ENCODE data around the gene XCR1. TPM values are rescaled to one million over a fixed set of nuclear protein-coding genes. Genes with fewer than 3 reads are reported as not detected.

XCR1 gene
- total RNA-seq, 1 donor, result not detected

GRCh38 chr3:45984331-45985312, 42.7 kb downstream of the XCR1 start:
- H3K4me3 ChIP-seq (ENCODE audit: low read depth, low read length), result no peak overlapping the region
- TF ChIP-seq, protein P1, sequence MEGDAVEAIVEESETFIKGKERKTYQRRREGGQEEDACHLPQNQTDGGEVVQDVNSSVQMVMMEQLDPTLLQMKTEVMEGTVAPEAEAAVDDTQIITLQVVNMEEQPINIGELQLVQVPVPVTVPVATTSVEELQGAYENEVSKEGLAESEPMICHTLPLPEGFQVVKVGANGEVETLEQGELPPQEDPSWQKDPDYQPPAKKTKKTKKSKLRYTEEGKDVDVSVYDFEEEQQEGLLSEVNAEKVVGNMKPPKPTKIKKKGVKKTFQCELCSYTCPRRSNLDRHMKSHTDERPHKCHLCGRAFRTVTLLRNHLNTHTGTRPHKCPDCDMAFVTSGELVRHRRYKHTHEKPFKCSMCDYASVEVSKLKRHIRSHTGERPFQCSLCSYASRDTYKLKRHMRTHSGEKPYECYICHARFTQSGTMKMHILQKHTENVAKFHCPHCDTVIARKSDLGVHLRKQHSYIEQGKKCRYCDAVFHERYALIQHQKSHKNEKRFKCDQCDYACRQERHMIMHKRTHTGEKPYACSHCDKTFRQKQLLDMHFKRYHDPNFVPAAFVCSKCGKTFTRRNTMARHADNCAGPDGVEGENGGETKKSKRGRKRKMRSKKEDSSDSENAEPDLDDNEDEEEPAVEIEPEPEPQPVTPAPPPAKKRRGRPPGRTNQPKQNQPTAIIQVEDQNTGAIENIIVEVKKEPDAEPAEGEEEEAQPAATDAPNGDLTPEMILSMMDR (IDR thresholded peaks at IDR 0.05; ENCODE audit: insufficient read depth, low read depth, low read length), result no peak
- DNase-seq (ENCODE audit: low read depth), result peak; percentile 91

DNA sequence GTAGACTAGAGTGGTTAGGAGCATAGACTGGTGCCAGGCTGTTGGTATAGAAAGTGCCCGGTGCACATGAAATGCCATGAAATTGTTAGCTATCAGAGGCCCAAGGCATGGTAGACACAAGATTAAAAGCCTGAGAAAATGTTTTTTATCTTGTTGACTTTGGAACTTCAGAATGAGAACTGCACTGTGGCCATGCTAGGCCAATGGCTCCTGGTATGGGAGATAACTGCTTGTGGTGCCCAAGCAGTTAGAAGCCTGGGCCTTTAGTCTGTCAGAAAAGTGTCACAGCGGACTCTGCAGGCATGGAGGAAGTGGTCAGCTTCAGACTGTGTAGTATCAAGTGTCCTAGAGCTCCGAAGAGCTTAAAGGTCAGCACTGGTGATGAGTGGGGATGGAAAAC, 43.5 kb downstream of the XCR1 start:
- TF ChIP-seq, protein P1 (IDR thresholded peaks at IDR 0.05; ENCODE audit: insufficient read depth, low read depth, low read length), result no peak
- no peak for DNase-seq (ENCODE audit: low read depth)
- no peak overlapping the region for H3K4me3 ChIP-seq (ENCODE audit: low read depth, low read length)

DNA sequence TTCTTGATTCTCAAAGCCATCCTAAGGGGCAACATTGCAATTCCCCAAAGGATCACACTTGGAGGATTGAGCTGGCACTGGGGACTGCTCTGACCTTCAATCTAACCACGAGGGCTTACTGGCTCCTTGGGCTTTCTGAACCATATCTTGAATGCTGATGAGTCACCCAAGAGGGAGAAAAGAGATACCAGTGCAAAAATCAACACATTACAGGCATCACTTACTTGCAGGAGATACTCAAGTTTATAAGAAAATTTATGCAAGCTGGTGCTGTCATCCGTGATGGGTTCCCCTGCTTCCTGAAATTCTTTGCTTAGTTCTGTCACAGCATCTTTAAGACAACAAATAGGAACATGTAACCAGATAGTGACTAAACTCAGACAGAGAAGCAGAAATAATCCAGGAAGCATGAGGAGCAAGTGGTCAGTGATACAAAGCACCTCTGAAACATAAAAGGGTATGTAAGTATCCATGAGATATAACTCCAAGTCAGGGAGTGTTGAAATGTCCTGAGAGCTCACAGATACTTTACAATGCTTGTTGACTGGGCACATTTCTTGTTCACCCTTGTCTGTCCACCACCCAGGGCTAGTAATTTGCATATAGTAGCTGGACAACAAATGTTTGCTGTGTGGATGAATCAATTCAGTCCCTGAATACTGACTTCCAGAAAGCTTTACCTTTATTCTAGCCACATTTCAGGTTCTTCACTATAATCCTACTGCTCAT, 45.8 kb downstream of the XCR1 start:
- no peak overlapping the region for H3K4me3 ChIP-seq (ENCODE audit: low read depth, low read length)
- TF ChIP-seq, protein P1 (IDR thresholded peaks at IDR 0.05; ENCODE audit: insufficient read depth, low read depth, low read length), result no peak
- DNase-seq (ENCODE audit: low read depth), result peak; percentile 75

DNA sequence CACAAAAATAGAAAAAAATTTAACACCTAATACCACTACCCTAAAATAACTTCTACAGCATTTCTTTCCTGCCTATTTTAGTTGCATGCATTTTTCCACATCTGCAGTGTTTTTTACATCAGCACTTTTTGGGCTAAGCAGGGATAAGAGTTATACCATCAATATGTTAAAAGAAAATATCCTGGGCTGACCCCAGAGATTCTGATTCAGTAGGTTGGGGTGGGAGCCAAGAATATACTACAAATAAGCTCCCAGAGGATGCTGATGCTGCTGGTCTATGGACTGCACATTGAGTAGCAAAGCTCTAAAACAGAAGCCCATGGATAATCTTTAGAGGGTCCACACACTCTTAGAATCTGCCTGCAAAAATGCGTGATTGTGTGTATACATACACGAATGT, 46.5 kb downstream of the XCR1 start:
- TF ChIP-seq, protein P1 (IDR thresholded peaks at IDR 0.05; ENCODE audit: insufficient read depth, low read depth, low read length), result no peak
- DNase-seq (ENCODE audit: low read depth), result no peak
- H3K4me3 ChIP-seq (ENCODE audit: low read depth, low read length), result no peak overlapping the region

- TF ChIP-seq, protein P1 (IDR thresholded peaks at IDR 0.05; ENCODE audit: insufficient read depth, low read depth, low read length), result no peak
- H3K4me3 ChIP-seq (ENCODE audit: low read depth, low read length), result no peak overlapping the region
- DNase-seq (ENCODE audit: low read depth), result no peak
These were observed 47.0 kb downstream of the XCR1 start for GRCh38 chr3:45980229-45980813.

- TF ChIP-seq, protein P1 (IDR thresholded peaks at IDR 0.05; ENCODE audit: insufficient read depth, low read depth, low read length), result no peak
- DNase-seq (ENCODE audit: low read depth), result no peak
- no peak overlapping the region for H3K4me3 ChIP-seq (ENCODE audit: low read depth, low read length)
These were observed 47.9 kb downstream of the XCR1 start for GRCh38 chr3:45979378-45979777.
